SK-N-SH treated with all-trans-retinoic acid at 6 μM for 48 hours (cell line): ENCODE results near the gene CEP131.

Experiments used
- ATAC-seq: fragments of 200-7000 bp; cut with Tn5 transposase; 3 replicates; pipeline ENCODE4 v1.9.1; 2020; ENCODE audit warnings: mild to moderate bottlenecking, moderate library complexity
- ARNTL ChIP-seq: fragments of 450-650 bp; formaldehyde crosslinking; IDR thresholded peaks from 2 replicates; pipeline ENCODE4 v1.5.0; 2020; ENCODE audit warnings: low read depth, mild to moderate bottlenecking, moderate library complexity, borderline replicate concordance
- BACH2 ChIP-seq: fragments of 250-450 bp; sonication (Bioruptor Pico); IDR thresholded peaks from 2 replicates; pipeline ENCODE4 v1.9.0; 2021; ENCODE audit warnings: mild to moderate bottlenecking, borderline replicate concordance
- CREB5 ChIP-seq: fragments of 250-450 bp; sonication (Bioruptor Pico); IDR thresholded peaks from 2 replicates; pipeline ENCODE4 v1.5.1; 2020; ENCODE audit warnings: low read depth, mild to moderate bottlenecking, moderate library complexity
- CSDC2 ChIP-seq: fragments of 250-450 bp; sonication (Bioruptor Pico); IDR thresholded peaks from 2 replicates; pipeline ENCODE4 v1.5.0; 2020; ENCODE audit warnings: mild to moderate bottlenecking, moderate library complexity
- CSRNP3 ChIP-seq: fragments of 250-450 bp; sonication (Bioruptor Pico); IDR thresholded peaks from 2 replicates; pipeline ENCODE4 v1.5.1; 2021; ENCODE audit warnings: mild to moderate bottlenecking, moderate library complexity
- ESRRG ChIP-seq: fragments of 250-450 bp; sonication (Bioruptor Pico); IDR thresholded peaks from 2 replicates; pipeline ENCODE4 v1.6.1; 2021; ENCODE audit warnings: mild to moderate bottlenecking
- GLIS3 ChIP-seq: fragments of 250-450 bp; sonication (Bioruptor Pico); IDR thresholded peaks from 2 replicates; pipeline ENCODE4 v1.5.0; 2020; ENCODE audit warnings: mild to moderate bottlenecking, moderate library complexity
- ISL1 ChIP-seq: fragments of 250-450 bp; sonication (Bioruptor Pico); IDR thresholded peaks from 2 replicates; pipeline ENCODE4 v2.1.2; 2022; ENCODE audit warnings: mild to moderate bottlenecking, moderate library complexity
- OSR1 ChIP-seq: fragments of 250-450 bp; sonication (Bioruptor Pico); IDR thresholded peaks from 2 replicates; pipeline ENCODE4 v1.8.0; 2022; ENCODE audit warnings: moderate library complexity, mild to moderate bottlenecking, inconsistent platforms
- PATZ1 ChIP-seq: fragments of 250-450 bp; sonication (Bioruptor Pico); IDR thresholded peaks from 2 replicates; pipeline ENCODE4 v1.8.0; 2020; ENCODE audit warnings: mild to moderate bottlenecking, moderate library complexity, borderline replicate concordance
- POU6F1 ChIP-seq: fragments of 250-450 bp; sonication (Bioruptor Pico); IDR thresholded peaks from 2 replicates; pipeline ENCODE4 v1.8.0; 2021; ENCODE audit warnings: low read depth, mild to moderate bottlenecking, moderate library complexity, borderline replicate concordance
- PPARA ChIP-seq: fragments of 250-450 bp; sonication (Bioruptor Pico); IDR thresholded peaks from 2 replicates; pipeline ENCODE4 v1.5.0; 2020; ENCODE audit warnings: mild to moderate bottlenecking, borderline replicate concordance
- SNAI2 ChIP-seq: fragments of 250-450 bp; sonication (Bioruptor Pico); IDR thresholded peaks from 2 replicates; pipeline ENCODE4 v1.5.0; 2020; ENCODE audit warnings: mild to moderate bottlenecking, moderate library complexity
- TCF4 ChIP-seq: fragments of 250-450 bp; sonication (Bioruptor Pico); IDR thresholded peaks from 2 replicates; pipeline ENCODE4 v1.8.0; 2021; ENCODE audit warnings: mild to moderate bottlenecking, moderate library complexity, borderline replicate concordance
- TOX ChIP-seq: fragments of 250-450 bp; sonication (Bioruptor Pico); IDR thresholded peaks from 2 replicates; pipeline ENCODE4 v1.8.0; 2021; ENCODE audit warnings: mild to moderate bottlenecking, moderate library complexity, borderline replicate concordance
- ZC3H10 ChIP-seq: fragments of 250-450 bp; sonication (Bioruptor Pico); IDR thresholded peaks from 2 replicates; pipeline ENCODE4 v1.5.1; 2021; ENCODE audit warnings: mild to moderate bottlenecking, moderate library complexity
- ZFP3 ChIP-seq: fragments of 250-450 bp; sonication (Bioruptor Pico); IDR thresholded peaks from 2 replicates; pipeline ENCODE4 v1.5.0; 2020; ENCODE audit warnings: mild to moderate bottlenecking, moderate library complexity
- ZFP30 ChIP-seq: fragments of 450-650 bp; formaldehyde crosslinking; IDR thresholded peaks from 2 replicates; pipeline ENCODE4 v1.5.0; 2022; ENCODE audit warnings: mild to moderate bottlenecking, moderate library complexity
- ZNF565 ChIP-seq: fragments of 450-650 bp; formaldehyde crosslinking; conservative IDR thresholded peaks from 2 replicates; pipeline ENCODE4 v1.5.0; 2020; ENCODE audit warnings: low read depth, mild to moderate bottlenecking, moderate library complexity
- ZNF70 ChIP-seq: fragments of 450-650 bp; formaldehyde crosslinking; IDR thresholded peaks from 2 replicates; pipeline ENCODE4 v1.5.0; 2020; ENCODE audit warnings: mild to moderate bottlenecking, moderate library complexity
- ZNF8 ChIP-seq: fragments of 450-650 bp; formaldehyde crosslinking; IDR thresholded peaks from 2 replicates; pipeline ENCODE4 v1.5.0; 2020; ENCODE audit warnings: mild to moderate bottlenecking, moderate library complexity

Gene CEP131

GRCh38 chr17:81222620-81222905 is 202 bp downstream of the CEP131 start:
- TF ChIP-seq PATZ1 (CRISPR knock-in tag): no peak
- TF ChIP-seq ZNF70 (CRISPR knock-in tag): no peak
- no peak for TF ChIP-seq SNAI2 (CRISPR knock-in tag)
- TF ChIP-seq ZNF8: no peak
- TF ChIP-seq OSR1 (CRISPR knock-in tag): no peak
- no peak for TF ChIP-seq CREB5 (CRISPR knock-in tag)
- no peak for TF ChIP-seq ESRRG (CRISPR knock-in tag)
- TF ChIP-seq ARNTL (CRISPR knock-in tag): no peak
- TF ChIP-seq ISL1 (CRISPR knock-in tag): no peak
- no peak for TF ChIP-seq ZNF565 (CRISPR knock-in tag)
- TF ChIP-seq POU6F1 (CRISPR knock-in tag): no peak
- TF ChIP-seq BACH2: no peak
- TF ChIP-seq GLIS3 (CRISPR knock-in tag): no peak
- peak; percentile 2 for ATAC-seq

- TF ChIP-seq CREB5 (CRISPR knock-in tag) (no peak), PATZ1 (CRISPR knock-in tag) (no peak), ZNF70 (CRISPR knock-in tag) (no peak), CSDC2 (no peak), ISL1 (CRISPR knock-in tag) (no peak), ZFP3 (CRISPR knock-in tag) (no peak), ARNTL (CRISPR knock-in tag) (no peak), TOX (no peak), CSRNP3 (CRISPR knock-in tag) (no peak), ZC3H10 (CRISPR knock-in tag) (no peak), PPARA (CRISPR knock-in tag) (no peak), SNAI2 (CRISPR knock-in tag) (no peak), ZNF565 (CRISPR knock-in tag) (no peak), ZNF8 (no peak), POU6F1 (CRISPR knock-in tag) (no peak), TCF4 (no peak), ZFP30 (CRISPR knock-in tag) (no peak)
- ATAC-seq: peak; percentile 14
Measured at GRCh38 chr17:81221842-81222619, 734 bp downstream of the CEP131 start.
